ENCODE data around the gene TBX15.

- TF ChIP-seq EZH2 (IDR thresholded peaks at IDR 0.05; ENCODE audit: insufficient read depth, poor library complexity, severe bottlenecking) (no peak), EZH2phosphoT487 (IDR thresholded peaks at IDR 0.05; ENCODE audit: insufficient read depth, low read depth) (no peak)
These were observed 76.6 kb downstream of the TBX15 start for GRCh38 chr1:118911571-118911970.

Measured in GM23248 (cell line).